Stomach (tissue), 9 donors: ENCODE data around the gene HMG20A. TPM values are rescaled to one million over a fixed set of nuclear protein-coding genes. Genes with fewer than 3 reads are reported as not detected.
A peak's percentile ranks its signal among the peaks of the same experiment; 100 is the strongest.

ENCODE experiments used
- DNase-seq, 2 donors: peaks; one replicate each; pipeline versions ENCODE4 v3.0.0 to v3.0.0-alpha.2; 2013 to 2019
- H3K27ac ChIP-seq, 5 donors: fragments of 200-600 bp in 4 of 5; sonication (generic) in 4 of 5; one replicate each; pipeline ENCODE4 v1.5.1; 2013 to 2019; ENCODE audit warnings: mild to moderate bottlenecking in 1 of 5, moderate library complexity in 1 of 5
- H3K27me3 ChIP-seq, 3 donors: fragments of 200-600 bp; sonication (generic); one replicate each; pipeline ENCODE4 v1.5.1; 2017 to 2019; ENCODE audit warnings: mixed run types in 1 of 3
- H3K36me3 ChIP-seq, 4 donors: fragments of 200-600 bp; sonication (generic); 1 replicate in 3 of 4; 2 replicates in 1 of 4; pipeline ENCODE4 v1.5.1; 2016 to 2019
- H3K4me1 ChIP-seq, 4 donors: fragments of 200-600 bp; sonication (generic); one replicate each; pipeline ENCODE4 v1.5.1; 2016 to 2019
- H3K4me3 ChIP-seq, 4 donors: fragments of 200-600 bp; sonication (generic) in 3 of 4; one replicate each; pipeline ENCODE4 v1.5.1; 2016 to 2019; ENCODE audit warnings: mild to moderate bottlenecking in 1 of 4
- H3K9me3 ChIP-seq, 4 donors: fragments of 200-600 bp; sonication (generic); one replicate each; pipeline ENCODE4 v1.5.1; 2016 to 2019
- CTCF ChIP-seq, 7 experiments: fragments of 450-650 bp in 4 of 7; fragments of 200-600 bp in 3 of 7; sonication (generic) in 3 of 7; IDR thresholded peaks; one replicate each; pipeline ENCODE4 v1.5.1; 2016 to 2019; ENCODE audit warnings: antibody characterized with exemption in 7 of 7, control low read depth in 2 of 7, mild to moderate bottlenecking in 1 of 7
- EP300 ChIP-seq: sonication (generic); formaldehyde crosslinking; IDR thresholded peaks from one replicate; pipeline ENCODE4 v1.6.1; 2017; ENCODE audit warnings: antibody characterized with exemption
- POLR2A ChIP-seq, 4 donors: fragments of 450-650 bp; IDR thresholded peaks; one replicate each; pipeline ENCODE4 v1.6.1; 2016; ENCODE audit warnings: antibody characterized with exemption in 4 of 4, control low read depth in 2 of 4, mild to moderate bottlenecking in 1 of 4, moderate library complexity in 1 of 4
- POLR2AphosphoS5 ChIP-seq, 3 donors: sonication (generic); formaldehyde crosslinking; IDR thresholded peaks; one replicate each; pipeline ENCODE4 v1.6.1; 2016; ENCODE audit warnings: antibody characterized with exemption in 3 of 3
- WGBS, 5 donors: extraction: QIAGEN DNeasy Blood & Tissue Kit in 3 of 5; methylation state at CpG; one replicate each; pipeline versions ENCODE4 v1.1.5 to v1.1.7; 2013 to 2018; 5-methylcytosine and 5-hydroxymethylcytosine counted together
- intact Hi-C: fragments of 100-400 bp; cut with DNase I; formaldehyde crosslinking; loops from one replicate; pipeline ENCODE4 v1.15.1; 2023; ENCODE audit warnings: low total_unique reads
- polyA plus RNA-seq, 3 donors: library from polyadenylated mRNA; stranded (reverse); fragments of 200-250 nt; gene quantifications; one replicate each; pipeline ENCODE4 v1.2.3, GENCODE V29; 2013
- total RNA-seq, 5 donors: library from RNA; depleted of rRNA; stranded (reverse); fragments of >200 nt; gene quantifications; one replicate each; pipeline versions ENCODE4 v1.1.0 to v1.2.3, GENCODE V29; 2014 to 2016
- donor health status: healthy with polysubstance abuse.
- donor health status: Bipolar disorder and iron deficiency.
- donor health status: healthy.

The HMG20A gene
- total and polyA plus RNA-seq, 8 donors = 8.1 to 51.8 (median 22.6) TPM

GRCh38 chr15:77479015-77479414 is 58.3 kb downstream of the HMG20A start:
- TF ChIP-seq POLR2A (IDR thresholded peaks at IDR 0.05) (no peak), EP300 (no peak), CTCF (IDR thresholded peaks at IDR 0.05) (no peak), POLR2AphosphoS5 (IDR thresholded peaks at IDR 0.05) (no peak)
- no peak overlapping the region for H3K4me3 ChIP-seq
- H3K27me3 ChIP-seq = no peaks in the 10 kb centered on the region
- WGBS, 5 donors = 88 to 94% (median 91%) methylated on average over 3 of the region's 3 CpGs
- DNase-seq = no peak
- intact Hi-C loops = no loop called here
- no peak overlapping the region for H3K27ac ChIP-seq
- H3K36me3 ChIP-seq = peaks cover 27 to 79% (median 72%) of the 10 kb centered on the region in 4 donors
- no peaks in the 10 kb centered on the region for H3K9me3 ChIP-seq
- peaks cover 0 to 29% (median 12%) of the 10 kb centered on the region in 4 donors for H3K4me1 ChIP-seq

GRCh38 chr15:77480859-77481633 is 60.4 kb downstream of the HMG20A start:
- TF ChIP-seq CTCF (IDR thresholded peaks at IDR 0.05) (no peak), POLR2A (IDR thresholded peaks at IDR 0.05) (no peak), POLR2AphosphoS5 (IDR thresholded peaks at IDR 0.05) (no peak), EP300 (no peak)
- Histone ChIP-seq H3K4me1 (peaks cover 0 to 29% (median 12%) of the 10 kb centered on the region in 4 donors), H3K4me3 (no peak overlapping the region), H3K27ac (no peak overlapping the region), H3K27me3 (no peaks in the 10 kb centered on the region), H3K9me3 (no peaks in the 10 kb centered on the region), H3K36me3 (peaks cover 34 to 87% (median 80%) of the 10 kb centered on the region in 4 donors)
- intact Hi-C loops = no loop called here
- WGBS, 5 donors = 70 to 83% (median 78%) methylated on average over 2 of the region's 2 CpGs
- no peak for DNase-seq

- H3K4me1 ChIP-seq = peaks cover 2 to 29% (median 13%) of the 10 kb centered on the region in 4 donors
- 35 to 56% (median 44%) methylated on average over 1 of the region's 1 CpG for WGBS, 5 donors
- DNase-seq = peak in 1 of 2 donors; percentile 62
- no peak overlapping the region for H3K27ac ChIP-seq
- intact Hi-C loops = no loop called here
- no peaks in the 10 kb centered on the region for H3K27me3 ChIP-seq
- no peaks in the 10 kb centered on the region for H3K9me3 ChIP-seq
- TF ChIP-seq EP300 = no peak
- TF ChIP-seq POLR2AphosphoS5 (IDR thresholded peaks at IDR 0.05) = no peak
- TF ChIP-seq CTCF (IDR thresholded peaks at IDR 0.05) = no peak
- no peak for TF ChIP-seq POLR2A (IDR thresholded peaks at IDR 0.05)
- peaks cover 34 to 87% (median 79%) of the 10 kb centered on the region in 4 donors for H3K36me3 ChIP-seq
- H3K4me3 ChIP-seq = no peak overlapping the region
Measured at GRCh38 chr15:77481670-77482069, 61.0 kb downstream of the HMG20A start.

- Histone ChIP-seq H3K4me1 (peaks cover 5 to 35% (median 17%) of the 10 kb centered on the region in 4 donors), H3K9me3 (no peaks in the 10 kb centered on the region), H3K4me3 (no peak overlapping the region), H3K27me3 (no peaks in the 10 kb centered on the region), H3K27ac (no peak overlapping the region), H3K36me3 (peaks cover 34 to 82% (median 73%) of the 10 kb centered on the region in 4 donors)
- TF ChIP-seq POLR2AphosphoS5 (IDR thresholded peaks at IDR 0.05) (no peak), POLR2A (IDR thresholded peaks at IDR 0.05) (no peak), EP300 (no peak), CTCF (IDR thresholded peaks at IDR 0.05) (no peak)
- intact Hi-C loops = no loop called here
- DNase-seq = peak in 1 of 2 donors; percentile 41
- WGBS, 5 donors = 71 to 83% (median 79%) methylated on average over 2 of the region's 2 CpGs
Measured at GRCh38 chr15:77482570-77482969, 61.9 kb downstream of the HMG20A start.
